ENCODE results near the gene DSCAML1. TPM values are rescaled to one million over a fixed set of nuclear protein-coding genes. Genes with fewer than 3 reads are reported as not detected.
A peak's percentile ranks its signal among the peaks of the same experiment; 100 is the strongest.

DSCAML1 gene
- total and polyA plus RNA-seq, 9 of the 15 experiments (the other 6 are each of a cell fraction or from before 2014, with no cell fraction given), result not detected

DNA sequence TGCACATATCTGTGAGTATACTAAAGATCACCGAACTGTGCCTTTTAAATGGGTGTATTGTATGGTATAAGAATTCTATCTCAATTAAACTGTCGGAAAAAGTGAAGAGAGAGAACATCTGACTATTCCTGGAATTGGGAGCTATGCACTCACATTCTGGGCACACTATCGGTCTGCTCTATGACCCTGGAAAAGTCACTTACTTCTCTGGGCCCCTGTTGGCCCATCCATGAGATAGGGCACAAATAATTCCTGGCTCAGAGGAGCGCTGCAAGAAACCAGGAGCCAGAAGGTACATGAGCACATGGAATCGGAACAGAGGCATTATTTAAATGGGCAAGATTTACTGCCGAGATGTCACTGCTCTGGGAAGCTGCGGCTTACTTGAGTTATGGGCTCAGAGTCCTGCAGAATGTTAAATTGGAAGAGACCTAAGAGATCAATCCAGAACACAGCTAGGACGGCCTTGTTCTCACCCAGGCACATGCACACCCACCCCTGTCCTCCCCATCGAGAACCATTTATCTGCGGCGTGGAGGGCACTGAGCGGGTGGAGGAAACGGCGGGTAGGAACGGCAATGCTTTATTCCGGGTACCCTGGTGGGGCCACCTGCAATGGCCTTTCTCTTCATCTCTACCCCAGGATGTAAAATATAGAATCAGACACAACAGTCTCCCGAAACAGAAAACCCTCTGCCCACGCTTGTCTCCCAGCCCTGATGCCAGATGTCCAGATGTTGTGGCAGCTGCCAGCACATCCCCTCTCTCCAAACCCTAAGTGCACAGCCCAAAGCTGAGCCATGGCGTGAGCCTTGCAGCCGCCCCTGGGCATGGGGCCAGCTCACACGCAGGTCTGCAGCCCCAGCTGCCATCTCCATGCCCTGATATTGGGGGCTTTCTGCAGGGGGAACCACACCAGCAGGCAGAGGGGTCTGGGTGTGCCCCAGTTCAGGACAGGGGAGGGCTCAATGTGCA lies 142.4 kb downstream of the DSCAML1 start (continued):
- TF ChIP-seq BCLAF1 (IDR thresholded peaks at IDR 0.05; ENCODE audit: borderline replicate concordance in 1 of 2, control insufficient read depth in 1 of 2, low read depth in 2 of 2, low read length in 1 of 2) (no peak), PHF20 (IDR thresholded peaks at IDR 0.05; ENCODE audit: partially characterized antibody) (no peak)

GRCh38 chr11:117652521-117652920 lies 144.5 kb downstream of the DSCAML1 start:
- H4K20me1 ChIP-seq (replicated peaks; ENCODE audit: control insufficient read depth, insufficient read depth, low read length), result no peaks in the 10 kb centered on the region
- no peak for DNase-seq (ENCODE audit: extremely low read depth in 1 of 4, low spot score in 3 of 4)
- intact Hi-C loops (cut with micrococcal nuclease), result no loop called here
- no peak overlapping the region for H2AFZ ChIP-seq (ENCODE audit: low read depth, low read length)
- WGBS (ENCODE audit: insufficient coverage, low coverage, missing lambda C conversion rate), result 2% methylated on average over 4 of the region's 4 CpGs
- H3K4me2 ChIP-seq (ENCODE audit: insufficient read depth, low read length), result no peak overlapping the region
- H3K27me3 ChIP-seq (ENCODE audit: control insufficient read depth in 2 of 2, insufficient read depth in 2 of 2, low read length in 2 of 2), result peaks cover 10 to 69% of the 10 kb centered on the region in 2 experiments; a peak in 4 of 5 replicates
- BruUV-seq (replicated peaks), result no TSS peak
- no peaks in the 10 kb centered on the region for H3K79me2 ChIP-seq (ENCODE audit: control insufficient read depth, insufficient read depth, low read length)
- no peaks in the 10 kb centered on the region for H3K9me1 ChIP-seq (ENCODE audit: control insufficient read depth, insufficient read depth, low read length)
- in situ Hi-C loops (cut with MboI), result no loop called here
- H3K4me3 ChIP-seq, result no peak overlapping the region
- FAIRE-seq, result no peak
- ATAC-seq, result no peak
- no peaks in the 10 kb centered on the region for H3K9me3 ChIP-seq (replicated peaks; ENCODE audit: control insufficient read depth, insufficient read depth, low read depth, low read length)
- TF ChIP-seq MAFG (tag; conservative IDR thresholded peaks at IDR 0.05) (peak; percentile 39; the same call in 1 of the 2 replicates), XRCC3 (IDR thresholded peaks at IDR 0.05) (no peak), NFE2 (IDR thresholded peaks at IDR 0.05; ENCODE audit: low read depth) (0 out of 2 replicates have a peak, but pooled peaks have one; percentile 22)
- no peak overlapping the region for H3K9ac ChIP-seq (ENCODE audit: insufficient read depth in 1 of 2, low read depth in 2 of 2, low read length in 2 of 2)
- POLR2A ChIA-PET, result interaction anchor here (0.7 kb wide), 2 partner anchors 21 to 151 kb away, joined by 3 read pairs; no protein-coding TSS in a partner anchor
- H3K27ac ChIP-seq (ENCODE audit: extremely low read depth, low read depth, low read length), result no peak overlapping the region
- H3K36me3 ChIP-seq (ENCODE audit: control insufficient read depth, insufficient read depth, low read length), result no peaks in the 10 kb centered on the region
- H3K4me1 ChIP-seq (replicated peaks in 1 of 2; ENCODE audit: control insufficient read depth in 2 of 2, insufficient read depth in 2 of 2, low read length in 2 of 2), result no peaks in the 10 kb centered on the region
- CTCF ChIA-PET (ENCODE audit: low intra/inter-chr PET ratio), result no interaction called here

Measured in K562 (cell line).